Medulla oblongata (tissue), 1 donor: ENCODE data around the gene ZFP30.

Experiments used
- DNase-seq: peaks from one replicate; pipeline ENCODE4 v3.0.0-alpha.2; 2015; ENCODE audit errors: extremely low spot score

ZFP30 gene

DNA sequence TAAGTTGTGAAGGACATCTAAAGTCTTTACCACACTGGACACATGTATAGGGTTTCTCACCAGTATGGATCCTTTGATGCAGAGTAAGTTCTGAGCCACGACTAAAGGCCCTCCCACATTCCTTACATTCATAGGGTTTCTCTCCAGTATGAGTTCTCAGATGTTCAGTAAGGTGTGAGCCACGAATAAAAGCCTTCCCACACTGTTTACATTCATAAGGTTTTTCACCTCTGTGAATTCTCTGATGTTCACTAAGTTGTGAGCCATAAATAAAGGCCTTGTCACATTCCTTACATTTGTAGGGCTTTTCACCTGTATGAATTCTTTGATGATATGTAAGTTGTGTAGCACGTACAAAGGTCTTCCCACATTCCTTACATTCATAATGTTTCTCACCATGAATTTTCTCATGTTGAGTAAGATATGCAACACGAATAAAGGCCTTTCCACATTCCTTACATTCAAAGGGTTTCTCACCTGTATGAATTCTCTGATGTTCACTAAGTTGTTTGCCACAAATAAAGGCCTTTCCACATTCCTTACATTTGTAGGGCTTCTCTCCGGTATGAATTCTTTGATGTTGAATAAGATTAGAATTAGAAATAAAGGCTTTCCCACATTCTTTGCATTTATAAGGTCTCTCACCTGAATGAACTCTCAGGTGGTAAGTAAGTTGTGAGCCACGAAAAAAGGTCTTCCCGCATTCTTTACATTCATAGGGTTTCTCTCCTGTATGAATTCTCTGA, 90.5 kb downstream of the ZFP30 start:
- no peak for DNase-seq
